Fibroblast of mammary gland (primary cell): ENCODE data around the gene ADAM23.
"Not testable (repeated sequence)": the region's sequence is repeated elsewhere in the genome, so short reads cannot be mapped to it uniquely, and the experiment has no call there.

Experiments used
- DNase-seq: peaks from one replicate; pipeline ENCODE4 v3.0.0-alpha.2; 2010; ENCODE audit warnings: low read depth
- H3K4me3 ChIP-seq: 2 replicates; pipeline ENCODE4 v1.5.1; 2011; ENCODE audit warnings: low read depth, mild to moderate bottlenecking, low read length, moderate library complexity; ENCODE audit not compliant: control insufficient read depth
- TF ChIP-seq, protein P1 (sequence below): conservative IDR thresholded peaks from 2 replicates; pipeline ENCODE4 v1.5.1; 2011; ENCODE audit warnings: low read depth, low read length, inconsistent platforms; ENCODE audit not compliant: control insufficient read depth, insufficient read depth

Gene ADAM23, protein sequence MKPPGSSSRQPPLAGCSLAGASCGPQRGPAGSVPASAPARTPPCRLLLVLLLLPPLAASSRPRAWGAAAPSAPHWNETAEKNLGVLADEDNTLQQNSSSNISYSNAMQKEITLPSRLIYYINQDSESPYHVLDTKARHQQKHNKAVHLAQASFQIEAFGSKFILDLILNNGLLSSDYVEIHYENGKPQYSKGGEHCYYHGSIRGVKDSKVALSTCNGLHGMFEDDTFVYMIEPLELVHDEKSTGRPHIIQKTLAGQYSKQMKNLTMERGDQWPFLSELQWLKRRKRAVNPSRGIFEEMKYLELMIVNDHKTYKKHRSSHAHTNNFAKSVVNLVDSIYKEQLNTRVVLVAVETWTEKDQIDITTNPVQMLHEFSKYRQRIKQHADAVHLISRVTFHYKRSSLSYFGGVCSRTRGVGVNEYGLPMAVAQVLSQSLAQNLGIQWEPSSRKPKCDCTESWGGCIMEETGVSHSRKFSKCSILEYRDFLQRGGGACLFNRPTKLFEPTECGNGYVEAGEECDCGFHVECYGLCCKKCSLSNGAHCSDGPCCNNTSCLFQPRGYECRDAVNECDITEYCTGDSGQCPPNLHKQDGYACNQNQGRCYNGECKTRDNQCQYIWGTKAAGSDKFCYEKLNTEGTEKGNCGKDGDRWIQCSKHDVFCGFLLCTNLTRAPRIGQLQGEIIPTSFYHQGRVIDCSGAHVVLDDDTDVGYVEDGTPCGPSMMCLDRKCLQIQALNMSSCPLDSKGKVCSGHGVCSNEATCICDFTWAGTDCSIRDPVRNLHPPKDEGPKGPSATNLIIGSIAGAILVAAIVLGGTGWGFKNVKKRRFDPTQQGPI

DNA sequence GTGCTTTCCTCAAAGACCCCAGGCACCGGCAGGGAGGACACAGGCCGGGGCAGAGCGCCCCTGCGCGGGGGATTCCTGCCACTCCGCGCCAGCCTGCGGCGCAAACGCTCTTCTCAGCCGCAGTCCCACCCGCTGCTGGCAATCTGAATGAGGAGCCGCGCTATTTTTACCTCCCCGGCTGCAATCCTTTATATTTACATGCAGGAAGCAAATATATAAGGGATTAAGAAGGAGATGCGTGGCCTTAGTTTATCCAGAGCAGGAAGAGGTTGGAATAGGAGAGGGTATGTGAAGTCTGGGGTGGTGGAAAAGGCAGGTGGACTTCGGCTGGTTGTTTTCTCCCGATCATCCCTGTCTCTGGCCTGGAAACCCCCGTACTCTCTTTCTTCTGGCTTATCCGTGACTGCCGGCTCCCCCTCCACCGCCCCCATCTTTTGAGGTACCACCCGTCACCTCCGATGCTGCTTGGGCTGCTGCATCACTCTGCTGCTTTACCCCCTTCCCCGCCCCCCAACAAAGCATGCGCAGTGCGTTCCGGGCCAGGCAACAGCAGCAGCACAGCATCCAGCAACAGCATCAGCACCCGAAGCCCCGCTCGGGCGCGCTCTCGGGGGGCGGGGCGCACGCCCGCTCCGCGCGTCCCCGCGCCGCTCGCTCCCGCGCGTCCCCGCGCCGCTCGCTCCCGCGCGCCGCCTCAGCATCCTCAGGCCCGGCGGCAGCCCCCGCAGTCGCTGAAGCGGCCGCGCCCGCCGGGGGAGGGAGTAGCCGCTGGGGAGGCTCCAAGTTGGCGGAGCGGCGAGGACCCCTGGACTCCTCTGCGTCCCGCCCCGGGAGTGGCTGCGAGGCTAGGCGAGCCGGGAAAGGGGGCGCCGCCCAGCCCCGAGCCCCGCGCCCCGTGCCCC is at the start of gene ADAM23:
ADAM23 (plus strand) TSS at position 700 of the 902 bp plus-strand sequence. CDS start 335 bp downstream, outside the sequence.
- DNase-seq: peak; percentile 44
- TF ChIP-seq, protein P1, sequence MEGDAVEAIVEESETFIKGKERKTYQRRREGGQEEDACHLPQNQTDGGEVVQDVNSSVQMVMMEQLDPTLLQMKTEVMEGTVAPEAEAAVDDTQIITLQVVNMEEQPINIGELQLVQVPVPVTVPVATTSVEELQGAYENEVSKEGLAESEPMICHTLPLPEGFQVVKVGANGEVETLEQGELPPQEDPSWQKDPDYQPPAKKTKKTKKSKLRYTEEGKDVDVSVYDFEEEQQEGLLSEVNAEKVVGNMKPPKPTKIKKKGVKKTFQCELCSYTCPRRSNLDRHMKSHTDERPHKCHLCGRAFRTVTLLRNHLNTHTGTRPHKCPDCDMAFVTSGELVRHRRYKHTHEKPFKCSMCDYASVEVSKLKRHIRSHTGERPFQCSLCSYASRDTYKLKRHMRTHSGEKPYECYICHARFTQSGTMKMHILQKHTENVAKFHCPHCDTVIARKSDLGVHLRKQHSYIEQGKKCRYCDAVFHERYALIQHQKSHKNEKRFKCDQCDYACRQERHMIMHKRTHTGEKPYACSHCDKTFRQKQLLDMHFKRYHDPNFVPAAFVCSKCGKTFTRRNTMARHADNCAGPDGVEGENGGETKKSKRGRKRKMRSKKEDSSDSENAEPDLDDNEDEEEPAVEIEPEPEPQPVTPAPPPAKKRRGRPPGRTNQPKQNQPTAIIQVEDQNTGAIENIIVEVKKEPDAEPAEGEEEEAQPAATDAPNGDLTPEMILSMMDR: peak; percentile 5
- peak within 1 kb of the TSS; percentile 60 for H3K4me3 ChIP-seq

DNA sequence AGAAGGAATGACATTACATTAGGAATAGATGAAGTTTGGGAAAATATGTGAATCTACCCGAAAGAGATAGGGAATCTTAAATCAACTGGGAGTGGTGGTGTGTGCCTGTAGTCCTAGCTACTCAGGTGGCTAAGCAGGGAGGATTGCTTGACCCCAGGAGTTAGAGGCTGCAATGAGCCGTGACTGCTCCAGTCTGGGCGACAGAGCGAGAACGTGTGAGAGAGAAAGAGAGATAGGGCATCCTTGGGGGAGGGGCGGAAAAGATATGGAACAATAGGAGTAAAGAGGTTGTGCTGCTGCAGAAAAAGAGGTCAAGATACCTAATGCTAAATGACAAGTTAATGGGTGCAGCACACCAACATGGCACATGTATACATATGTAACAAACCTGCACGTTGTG is 47.1 kb upstream of the ADAM23 start:
- TF ChIP-seq, protein P1: no peak
- no peak overlapping the region for H3K4me3 ChIP-seq
- DNase-seq: no peak

DNA sequence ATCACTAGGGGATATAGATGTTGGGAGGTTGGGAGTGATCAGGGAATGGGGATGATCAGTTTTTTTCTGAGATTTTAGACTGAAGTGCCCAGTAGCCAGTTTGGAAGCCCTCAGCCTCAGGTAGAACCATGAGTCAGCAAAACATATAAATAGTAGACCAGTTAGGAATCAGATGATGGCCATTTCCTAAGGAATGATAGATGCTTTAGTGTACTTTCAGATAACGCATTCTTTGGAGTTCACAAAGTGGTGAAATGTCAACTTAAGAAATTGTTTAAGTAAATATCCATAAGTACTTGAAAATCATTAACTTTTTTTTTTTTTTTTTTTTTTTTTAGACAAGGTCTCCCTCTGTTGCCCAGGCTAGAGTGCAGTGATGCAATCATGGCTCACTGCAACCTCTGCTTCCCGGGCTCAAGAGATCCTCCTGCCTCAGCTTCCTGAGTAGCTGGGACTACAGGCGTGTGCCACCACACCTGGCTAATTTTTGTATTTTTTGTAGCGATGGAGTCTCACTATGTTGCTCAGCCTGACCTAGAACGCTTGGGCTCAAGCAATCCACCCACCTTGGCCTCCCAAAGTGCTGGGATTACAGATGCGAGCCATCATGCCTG is 40.3 kb upstream of the ADAM23 start:
- H3K4me3 ChIP-seq, DNase-seq: not testable (repeated sequence)

DNA sequence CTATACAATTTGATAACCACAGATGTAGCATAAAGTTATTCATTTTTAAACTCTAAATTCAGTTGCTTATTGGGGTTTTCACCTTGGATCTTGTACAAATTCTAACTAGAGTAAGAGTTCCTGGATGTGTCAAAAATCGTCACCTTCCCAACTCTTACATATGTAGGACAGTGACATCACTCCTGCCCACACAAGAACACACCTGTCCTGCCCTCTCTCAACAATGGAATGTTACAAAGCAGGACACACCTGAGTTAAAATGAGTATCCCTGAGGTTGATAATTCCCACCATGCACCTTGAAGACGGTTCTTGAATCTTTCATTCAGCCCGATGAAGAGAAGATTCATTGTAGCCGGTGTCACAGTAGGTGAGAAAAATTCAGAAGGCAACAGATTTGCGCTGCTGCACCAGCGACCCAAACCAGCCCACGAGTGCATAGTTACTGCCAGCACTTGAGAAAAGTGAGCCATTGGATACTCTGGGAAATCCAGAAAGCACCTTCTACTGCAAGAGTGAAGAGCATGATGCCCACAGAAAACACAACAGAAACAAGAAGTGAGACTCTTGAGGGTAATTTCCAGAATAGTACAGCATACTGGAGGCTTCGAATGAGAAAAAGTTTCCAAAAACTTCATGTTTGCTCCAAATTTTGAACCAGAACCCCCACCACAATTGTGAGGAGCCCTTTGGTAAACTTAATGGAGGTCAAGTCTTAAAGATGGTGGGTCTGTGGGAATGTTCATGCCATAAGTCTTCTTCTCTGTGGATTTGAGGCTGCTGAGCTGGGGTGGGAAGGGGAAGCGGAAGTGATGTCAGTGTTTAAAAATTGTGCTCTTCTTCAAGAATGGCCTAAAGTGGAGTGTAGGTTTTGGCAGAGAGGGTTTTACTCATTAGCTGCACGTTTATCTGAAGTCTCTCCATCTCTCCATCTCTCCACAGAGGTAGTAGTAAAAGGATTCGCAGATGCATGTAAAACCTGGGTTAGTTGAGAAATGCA is 34.7 kb upstream of the ADAM23 start:
- TF ChIP-seq, protein P1: no peak
- DNase-seq: no peak
- no peak overlapping the region for H3K4me3 ChIP-seq

DNA sequence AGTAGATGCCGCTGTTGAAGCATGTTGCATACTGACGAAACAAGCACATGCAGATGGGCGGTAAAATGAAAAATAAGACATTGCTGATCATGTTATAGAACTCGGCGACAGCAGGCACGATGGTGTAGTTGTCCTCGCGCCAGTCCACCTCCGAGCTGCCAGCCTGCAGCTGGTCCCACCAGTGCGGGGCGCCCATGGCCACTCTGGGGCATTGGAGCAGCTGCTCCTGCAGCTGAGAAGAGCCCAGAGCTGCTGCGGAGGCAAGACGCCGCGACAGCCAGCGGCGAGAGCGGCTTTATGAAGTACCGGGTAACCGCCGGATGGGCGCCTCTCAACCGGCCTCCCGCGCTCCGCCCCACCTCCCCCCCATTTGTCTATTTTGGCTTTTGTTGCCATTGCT is 32.6 kb upstream of the ADAM23 start:
- no peak for DNase-seq
- H3K4me3 ChIP-seq: no peak overlapping the region
- TF ChIP-seq, protein P1: no peak

DNA sequence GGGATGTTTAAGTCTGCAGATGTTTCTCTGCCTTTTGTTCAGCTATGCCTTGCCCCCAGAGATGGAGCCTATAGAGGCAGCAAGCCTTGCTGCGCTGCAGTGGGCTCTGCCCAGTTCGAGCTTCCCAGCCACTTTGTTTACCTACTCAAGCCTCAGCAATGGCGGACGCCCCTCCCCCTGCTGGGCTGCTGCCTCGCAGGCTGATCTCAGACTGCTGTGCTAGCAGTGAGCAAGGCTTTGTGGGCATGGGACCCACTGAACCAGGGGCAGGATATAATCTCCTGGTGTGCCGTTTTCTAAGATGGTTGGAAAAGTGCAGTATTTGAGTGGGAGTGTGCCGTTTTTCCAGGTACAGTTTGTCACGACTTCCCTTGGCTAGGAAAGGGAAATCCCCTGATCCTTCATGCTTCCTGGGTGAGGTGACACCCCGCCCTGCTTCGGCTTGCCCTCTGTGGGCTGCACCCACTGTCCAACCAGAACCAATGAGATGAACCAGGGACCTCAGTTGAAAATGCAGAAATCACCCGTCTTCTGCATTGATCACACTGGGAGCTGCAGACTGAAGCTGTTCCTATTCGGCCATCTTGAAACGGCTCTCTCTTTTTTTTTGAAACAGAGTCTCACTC is 27.6 kb upstream of the ADAM23 start:
- TF ChIP-seq, protein P1: no peak
- H3K4me3 ChIP-seq: no peak overlapping the region
- DNase-seq: no peak
